Measurements from ENCODE around the gene KRT10. TPM values are rescaled to one million over a fixed set of nuclear protein-coding genes. Genes with fewer than 3 reads are reported as not detected.

The KRT10 gene
- total and polyA plus RNA-seq, 4 donors, result 1.6 to 52.5 (median 7.1) TPM

DNA sequence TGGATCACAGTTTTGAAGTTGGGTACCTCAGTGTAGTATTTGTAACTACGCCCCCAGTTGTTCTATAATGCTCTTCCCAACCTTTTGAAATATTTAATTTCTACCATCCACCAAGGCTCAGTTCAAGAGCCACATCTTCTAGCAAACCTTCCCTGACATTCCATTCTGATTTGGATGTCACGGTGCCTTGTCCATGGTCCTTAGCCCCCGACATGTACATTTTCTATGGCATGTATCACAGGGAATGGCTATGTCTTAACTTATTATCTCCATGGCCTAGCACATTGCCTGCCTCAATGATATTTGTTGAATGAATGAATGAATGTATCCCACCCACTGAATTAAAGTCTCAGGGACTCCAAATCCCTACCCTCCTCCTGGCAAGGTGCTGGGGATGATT, 16.3 kb downstream of the KRT10 start (continued):
- TF ChIP-seq, protein P1, sequence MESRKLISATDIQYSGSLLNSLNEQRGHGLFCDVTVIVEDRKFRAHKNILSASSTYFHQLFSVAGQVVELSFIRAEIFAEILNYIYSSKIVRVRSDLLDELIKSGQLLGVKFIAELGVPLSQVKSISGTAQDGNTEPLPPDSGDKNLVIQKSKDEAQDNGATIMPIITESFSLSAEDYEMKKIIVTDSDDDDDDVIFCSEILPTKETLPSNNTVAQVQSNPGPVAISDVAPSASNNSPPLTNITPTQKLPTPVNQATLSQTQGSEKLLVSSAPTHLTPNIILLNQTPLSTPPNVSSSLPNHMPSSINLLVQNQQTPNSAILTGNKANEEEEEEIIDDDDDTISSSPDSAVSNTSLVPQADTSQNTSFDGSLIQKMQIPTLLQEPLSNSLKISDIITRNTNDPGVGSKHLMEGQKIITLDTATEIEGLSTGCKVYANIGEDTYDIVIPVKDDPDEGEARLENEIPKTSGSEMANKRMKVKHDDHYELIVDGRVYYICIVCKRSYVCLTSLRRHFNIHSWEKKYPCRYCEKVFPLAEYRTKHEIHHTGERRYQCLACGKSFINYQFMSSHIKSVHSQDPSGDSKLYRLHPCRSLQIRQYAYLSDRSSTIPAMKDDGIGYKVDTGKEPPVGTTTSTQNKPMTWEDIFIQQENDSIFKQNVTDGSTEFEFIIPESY (IDR thresholded peaks at IDR 0.05), result no peak
- TF ChIP-seq, protein P2, sequence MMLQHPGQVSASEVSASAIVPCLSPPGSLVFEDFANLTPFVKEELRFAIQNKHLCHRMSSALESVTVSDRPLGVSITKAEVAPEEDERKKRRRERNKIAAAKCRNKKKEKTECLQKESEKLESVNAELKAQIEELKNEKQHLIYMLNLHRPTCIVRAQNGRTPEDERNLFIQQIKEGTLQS (IDR thresholded peaks at IDR 0.05), result no peak

DNA sequence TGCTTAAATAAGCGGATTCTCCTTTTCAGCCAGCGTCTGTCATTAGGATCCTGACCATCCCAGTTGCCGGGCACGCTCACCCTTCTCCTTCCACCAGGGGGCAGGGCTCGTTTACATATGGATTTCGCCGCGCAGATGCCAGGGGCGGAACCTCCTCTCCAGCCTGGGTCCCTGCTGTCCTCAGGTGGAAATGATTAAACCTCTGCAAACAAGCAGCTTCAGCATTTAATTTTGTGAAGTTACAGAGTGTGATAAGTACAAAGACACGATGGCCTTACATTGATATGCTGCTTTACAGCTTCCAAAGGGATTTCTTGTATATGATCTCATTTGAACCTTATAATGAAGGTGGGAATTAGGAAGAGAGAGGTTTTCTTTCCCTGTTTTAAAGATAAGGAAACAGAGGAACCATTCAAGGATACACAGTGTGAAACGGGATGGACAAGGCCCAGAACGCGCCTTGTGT, 18.8 kb downstream of the KRT10 start:
- peaks cover 0 to 6% (median 2%) of the 10 kb centered on the region in 4 donors for H3K4me1 ChIP-seq (ENCODE audit: control insufficient read depth in 4 of 4, insufficient read depth in 4 of 4, low read length in 3 of 4)
- TF ChIP-seq, protein P2 (IDR thresholded peaks at IDR 0.05), result no peak
- TF ChIP-seq HNF4G (IDR thresholded peaks at IDR 0.05) (no peak), RXRA (IDR thresholded peaks at IDR 0.05) (peak in 1 of 2 donors; percentile 25), JUND (IDR thresholded peaks at IDR 0.05) (no peak), YY1 (IDR thresholded peaks at IDR 0.05) (peak; percentile 21), GABPA (IDR thresholded peaks at IDR 0.05 in 1 of 2, conservative IDR thresholded peaks at IDR 0.05 in 1 of 2) (no peak), FOXA1 (IDR thresholded peaks at IDR 0.05) (no peak), EGR1 (IDR thresholded peaks at IDR 0.05; ENCODE audit: low read depth in 2 of 2) (no peak), SP1 (IDR thresholded peaks at IDR 0.05) (peak; percentile 19), RAD21 (IDR thresholded peaks at IDR 0.05) (peak; percentile 94 to 97), HNF4A (conservative IDR thresholded peaks at IDR 0.05) (peak in 1 of 2 donors; percentile 8)
- TF ChIP-seq, protein P3, sequence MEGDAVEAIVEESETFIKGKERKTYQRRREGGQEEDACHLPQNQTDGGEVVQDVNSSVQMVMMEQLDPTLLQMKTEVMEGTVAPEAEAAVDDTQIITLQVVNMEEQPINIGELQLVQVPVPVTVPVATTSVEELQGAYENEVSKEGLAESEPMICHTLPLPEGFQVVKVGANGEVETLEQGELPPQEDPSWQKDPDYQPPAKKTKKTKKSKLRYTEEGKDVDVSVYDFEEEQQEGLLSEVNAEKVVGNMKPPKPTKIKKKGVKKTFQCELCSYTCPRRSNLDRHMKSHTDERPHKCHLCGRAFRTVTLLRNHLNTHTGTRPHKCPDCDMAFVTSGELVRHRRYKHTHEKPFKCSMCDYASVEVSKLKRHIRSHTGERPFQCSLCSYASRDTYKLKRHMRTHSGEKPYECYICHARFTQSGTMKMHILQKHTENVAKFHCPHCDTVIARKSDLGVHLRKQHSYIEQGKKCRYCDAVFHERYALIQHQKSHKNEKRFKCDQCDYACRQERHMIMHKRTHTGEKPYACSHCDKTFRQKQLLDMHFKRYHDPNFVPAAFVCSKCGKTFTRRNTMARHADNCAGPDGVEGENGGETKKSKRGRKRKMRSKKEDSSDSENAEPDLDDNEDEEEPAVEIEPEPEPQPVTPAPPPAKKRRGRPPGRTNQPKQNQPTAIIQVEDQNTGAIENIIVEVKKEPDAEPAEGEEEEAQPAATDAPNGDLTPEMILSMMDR (IDR thresholded peaks at IDR 0.05; ENCODE audit: low read depth, low read length, missing input control), result peak; percentile 90
- TF ChIP-seq, protein P4, sequence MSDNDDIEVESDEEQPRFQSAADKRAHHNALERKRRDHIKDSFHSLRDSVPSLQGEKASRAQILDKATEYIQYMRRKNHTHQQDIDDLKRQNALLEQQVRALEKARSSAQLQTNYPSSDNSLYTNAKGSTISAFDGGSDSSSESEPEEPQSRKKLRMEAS (IDR thresholded peaks at IDR 0.05), result peak; percentile 14
- TF ChIP-seq, protein P1 (IDR thresholded peaks at IDR 0.05), result no peak
- TF ChIP-seq, protein P5, sequence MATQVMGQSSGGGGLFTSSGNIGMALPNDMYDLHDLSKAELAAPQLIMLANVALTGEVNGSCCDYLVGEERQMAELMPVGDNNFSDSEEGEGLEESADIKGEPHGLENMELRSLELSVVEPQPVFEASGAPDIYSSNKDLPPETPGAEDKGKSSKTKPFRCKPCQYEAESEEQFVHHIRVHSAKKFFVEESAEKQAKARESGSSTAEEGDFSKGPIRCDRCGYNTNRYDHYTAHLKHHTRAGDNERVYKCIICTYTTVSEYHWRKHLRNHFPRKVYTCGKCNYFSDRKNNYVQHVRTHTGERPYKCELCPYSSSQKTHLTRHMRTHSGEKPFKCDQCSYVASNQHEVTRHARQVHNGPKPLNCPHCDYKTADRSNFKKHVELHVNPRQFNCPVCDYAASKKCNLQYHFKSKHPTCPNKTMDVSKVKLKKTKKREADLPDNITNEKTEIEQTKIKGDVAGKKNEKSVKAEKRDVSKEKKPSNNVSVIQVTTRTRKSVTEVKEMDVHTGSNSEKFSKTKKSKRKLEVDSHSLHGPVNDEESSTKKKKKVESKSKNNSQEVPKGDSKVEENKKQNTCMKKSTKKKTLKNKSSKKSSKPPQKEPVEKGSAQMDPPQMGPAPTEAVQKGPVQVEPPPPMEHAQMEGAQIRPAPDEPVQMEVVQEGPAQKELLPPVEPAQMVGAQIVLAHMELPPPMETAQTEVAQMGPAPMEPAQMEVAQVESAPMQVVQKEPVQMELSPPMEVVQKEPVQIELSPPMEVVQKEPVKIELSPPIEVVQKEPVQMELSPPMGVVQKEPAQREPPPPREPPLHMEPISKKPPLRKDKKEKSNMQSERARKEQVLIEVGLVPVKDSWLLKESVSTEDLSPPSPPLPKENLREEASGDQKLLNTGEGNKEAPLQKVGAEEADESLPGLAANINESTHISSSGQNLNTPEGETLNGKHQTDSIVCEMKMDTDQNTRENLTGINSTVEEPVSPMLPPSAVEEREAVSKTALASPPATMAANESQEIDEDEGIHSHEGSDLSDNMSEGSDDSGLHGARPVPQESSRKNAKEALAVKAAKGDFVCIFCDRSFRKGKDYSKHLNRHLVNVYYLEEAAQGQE (IDR thresholded peaks at IDR 0.05), result no peak
- H3K36me3 ChIP-seq (ENCODE audit: control insufficient read depth in 4 of 4, insufficient read depth in 3 of 4, low read depth in 1 of 4, low read length in 3 of 4), result no peaks in the 10 kb centered on the region
- no peak overlapping the region for H3K9ac ChIP-seq (ENCODE audit: low read depth in 1 of 2, low read length in 2 of 2)
- H3K27ac ChIP-seq (ENCODE audit: low read depth in 1 of 2, low read length in 2 of 2), result no peak overlapping the region
- WGBS, result 12% methylated on average over 13 of the region's 13 CpGs
- H3K9me3 ChIP-seq (ENCODE audit: control insufficient read depth in 4 of 4, low read length in 3 of 4), result no peaks in the 10 kb centered on the region
- no peak overlapping the region for H3K4me3 ChIP-seq (ENCODE audit: low read depth in 1 of 3, low read length in 3 of 3)
- DNase-seq (ENCODE audit: low spot score), result peak; percentile 80
- H3K27me3 ChIP-seq (ENCODE audit: control insufficient read depth in 4 of 4, insufficient read depth in 4 of 4, low read length in 3 of 4), result peaks cover 0 to 16% (median 1%) of the 10 kb centered on the region in 4 donors
